GM21825 (cell line): ENCODE results near the gene CD226.
"Not testable (repeated sequence)": the region's sequence is repeated elsewhere in the genome, so short reads cannot be mapped to it uniquely, and the experiment has no call there.

Experiments used
- ATAC-seq: cut with Tn5 transposase; IDR thresholded peaks from one replicate; pipeline ENCODE4 v1.9.1; 2021; ENCODE audit warnings: mild to moderate bottlenecking, moderate library complexity; ENCODE audit not compliant: unreplicated experiment

CD226 gene

DNA sequence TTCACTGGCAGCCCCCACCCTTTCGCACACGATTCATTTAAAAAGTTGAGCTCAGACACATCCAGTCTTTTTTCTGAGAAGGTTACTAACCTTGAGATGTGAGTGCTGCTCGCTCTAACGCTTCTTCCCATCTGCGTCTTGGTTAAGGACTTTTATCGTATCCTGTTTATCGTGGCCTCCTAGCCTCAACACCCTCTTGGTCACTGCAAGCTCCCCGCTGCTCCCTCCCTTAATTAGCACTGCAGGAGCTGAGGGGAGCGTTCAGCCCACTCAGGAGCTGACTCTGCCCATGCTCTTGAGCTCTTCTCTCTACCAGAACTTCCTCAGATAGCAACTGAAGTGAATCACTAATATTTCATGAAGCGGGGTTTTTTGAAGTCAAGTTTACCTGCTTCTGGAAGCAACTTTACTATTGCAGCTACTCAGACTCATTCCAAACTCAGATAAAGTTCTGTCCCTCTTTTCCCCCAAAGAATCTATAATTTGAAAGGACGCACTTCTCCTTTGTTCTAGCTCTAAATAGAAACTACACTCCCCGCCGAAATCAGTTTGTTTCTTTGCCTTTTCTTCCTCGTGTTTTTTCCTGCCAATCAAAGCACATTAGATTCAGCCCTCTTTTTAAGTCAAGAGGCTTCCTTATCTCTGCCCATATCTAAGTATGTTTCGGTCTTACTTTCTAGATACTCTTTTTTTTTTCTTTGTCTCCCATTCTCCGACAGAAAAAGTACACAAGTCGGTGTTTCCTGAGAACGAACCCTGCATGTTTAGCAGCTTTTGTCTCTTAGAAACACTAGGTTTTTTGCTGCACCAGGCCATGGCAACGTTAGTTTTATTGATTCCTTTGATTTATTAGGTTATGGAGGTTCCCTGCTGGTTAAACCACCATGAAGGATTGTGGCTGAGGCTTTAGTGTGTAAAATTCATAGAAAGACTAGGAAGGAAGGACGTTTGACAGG lies 9.3 kb upstream of the CD226 start:
- no peak for ATAC-seq

- peak; percentile 27 for ATAC-seq
These were observed 8.4 kb upstream of the CD226 start for GRCh38 chr18:69956057-69956456.

DNA sequence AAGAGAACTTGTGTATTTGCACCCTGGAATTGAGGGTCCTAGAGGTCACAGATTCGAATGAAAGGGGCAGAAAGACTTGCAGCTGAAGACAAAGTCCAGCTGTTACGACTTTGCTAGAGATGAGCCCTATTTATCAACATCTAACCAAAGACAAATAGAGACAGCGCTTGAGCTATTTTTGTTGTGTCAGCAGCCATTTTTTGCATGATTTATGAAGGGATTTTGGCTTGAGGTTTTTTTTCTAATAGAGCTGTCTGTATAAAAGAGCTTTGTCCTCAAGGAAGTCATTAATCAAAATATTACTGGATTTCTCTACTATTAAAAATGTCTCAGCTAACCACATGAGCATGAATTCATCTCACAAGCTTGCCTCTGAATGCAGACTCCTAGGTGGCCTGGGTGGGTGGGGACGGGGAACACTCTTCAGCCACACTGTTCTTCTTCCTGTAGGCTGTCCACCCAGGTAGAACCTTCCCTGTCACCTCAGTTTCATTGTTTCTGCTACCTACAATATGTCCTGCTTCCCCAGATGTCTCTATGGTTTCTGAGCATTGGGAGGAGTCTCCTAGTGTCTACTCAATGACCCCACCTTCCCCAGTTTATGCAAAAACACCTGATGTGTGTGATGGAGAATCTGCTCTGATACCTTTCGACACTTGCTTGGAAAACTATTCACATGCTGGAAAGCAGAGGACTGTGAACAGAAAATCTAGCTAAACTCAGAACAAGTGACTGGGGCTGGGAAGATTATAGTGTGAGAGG lies 7.2 kb upstream of the CD226 start:
- peak; percentile 31 for ATAC-seq

DNA sequence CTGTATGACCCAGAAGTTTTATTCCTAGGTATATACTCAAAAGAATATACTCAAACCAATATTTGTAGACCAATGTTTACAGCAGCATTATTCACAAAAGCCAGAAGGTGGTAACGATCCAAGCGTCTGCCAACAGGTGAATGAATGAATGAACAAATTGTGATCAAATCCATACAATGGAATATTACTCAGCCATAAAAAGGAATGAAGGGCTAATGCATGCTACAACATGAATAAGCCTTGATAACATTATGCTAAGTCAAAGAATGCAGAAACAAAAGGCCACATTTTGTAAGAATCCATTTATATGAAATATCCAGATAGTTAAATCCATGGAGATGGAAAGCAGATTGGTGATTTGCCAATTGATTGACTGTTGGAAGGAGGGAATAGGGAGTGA lies 5.5 kb upstream of the CD226 start:
- no peak for ATAC-seq

GRCh38 chr18:69951182-69951581 lies 3.5 kb upstream of the CD226 start:
- ATAC-seq = no peak

DNA sequence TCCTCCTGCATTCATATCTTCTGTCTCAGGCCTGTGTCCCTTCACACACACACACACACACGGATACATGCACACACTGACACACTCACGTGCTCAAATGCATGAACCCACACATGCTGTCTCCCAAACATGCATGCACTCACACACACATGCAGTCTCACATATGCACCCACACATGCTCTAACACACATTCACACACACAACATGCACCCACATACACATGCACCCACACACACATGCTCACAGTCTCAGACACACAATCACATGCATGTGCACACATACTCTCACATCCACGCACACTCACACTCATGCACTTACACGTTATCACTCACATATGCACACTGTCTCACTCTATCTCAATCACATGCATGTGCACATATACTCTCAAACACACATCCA lies 1.9 kb upstream of the CD226 start:
- ATAC-seq = no peak

GRCh38 chr18:69948919-69949537 lies 1.4 kb upstream of the CD226 start:
- peak; percentile 86 for ATAC-seq

GRCh38 chr18:69948256-69948655 lies 583 bp upstream of the CD226 start:
- ATAC-seq = no peak

DNA sequence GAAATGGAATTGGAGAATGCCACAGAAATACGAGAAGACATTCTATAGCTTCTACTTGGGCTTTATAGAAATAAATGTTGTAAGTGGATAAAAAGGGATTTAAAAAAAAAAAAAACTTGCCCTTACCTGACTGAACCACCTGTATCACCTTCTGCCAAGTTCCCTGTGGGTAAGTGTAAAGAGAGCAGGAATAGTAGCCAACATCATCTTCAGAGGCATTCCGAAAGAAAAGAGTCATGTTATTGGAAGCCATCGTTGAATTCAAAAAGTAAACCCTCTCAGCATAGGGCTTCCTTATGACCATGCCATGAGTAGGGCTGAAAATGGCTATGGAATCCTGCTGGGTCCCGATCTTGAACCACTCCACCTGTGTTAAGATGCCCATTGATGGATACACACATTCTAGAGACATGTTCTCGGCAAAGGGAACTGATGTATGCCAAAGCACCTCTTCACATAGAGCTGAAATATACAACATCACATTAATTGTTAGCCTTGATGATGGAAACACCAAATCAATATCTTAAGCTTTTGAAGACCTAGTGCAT lies 991 bp downstream of the CD226 start:
- ATAC-seq = no peak

GRCh38 chr18:69945220-69946114 lies 2.2 kb downstream of the CD226 start:
- no peak for ATAC-seq

- no peak for ATAC-seq
These were observed 3.2 kb downstream of the CD226 start for GRCh38 chr18:69944436-69944835.

GRCh38 chr18:69943021-69943420 lies 4.7 kb downstream of the CD226 start:
- no peak for ATAC-seq

GRCh38 chr18:69941183-69941582 lies 6.5 kb downstream of the CD226 start:
- no peak for ATAC-seq

- not testable (repeated sequence) for ATAC-seq
These were observed 7.9 kb downstream of the CD226 start for GRCh38 chr18:69939812-69940211.

- ATAC-seq = peak; percentile 42
These were observed 11.5 kb downstream of the CD226 start for GRCh38 chr18:69936191-69936558.

- peak; percentile 95 for ATAC-seq
These were observed 12.1 kb downstream of the CD226 start for GRCh38 chr18:69935319-69936190.

DNA sequence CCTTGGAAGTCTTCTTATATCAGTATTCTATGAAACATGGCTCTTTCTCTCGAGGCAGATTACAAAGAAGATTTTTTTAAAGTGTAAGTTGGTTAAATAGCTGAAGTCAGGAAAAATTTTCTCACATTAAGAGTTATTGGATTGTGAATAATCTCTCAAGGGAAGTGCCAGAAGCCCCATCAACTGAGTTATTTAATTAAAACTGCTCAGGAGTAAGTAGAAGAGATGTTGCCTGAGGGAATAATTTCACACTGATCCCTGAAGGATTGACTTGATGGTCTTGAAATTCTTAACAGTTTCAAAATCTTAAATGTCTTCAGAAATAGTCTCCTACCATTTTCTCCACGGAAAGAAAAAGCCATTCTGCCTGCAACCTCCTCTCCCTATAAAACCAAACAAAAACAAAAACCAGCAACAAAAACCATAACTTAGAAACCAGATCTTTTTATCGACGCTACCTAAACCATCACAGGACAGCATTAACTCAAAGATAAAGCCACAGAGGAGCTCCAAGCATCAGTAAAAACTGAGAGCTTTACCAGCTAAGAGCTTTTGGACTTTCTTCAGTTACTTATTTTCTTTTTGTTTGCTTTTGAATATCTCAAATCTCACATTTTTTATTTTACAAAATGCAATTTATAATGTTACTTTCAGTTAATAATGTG lies 12.9 kb downstream of the CD226 start:
- ATAC-seq = no peak

DNA sequence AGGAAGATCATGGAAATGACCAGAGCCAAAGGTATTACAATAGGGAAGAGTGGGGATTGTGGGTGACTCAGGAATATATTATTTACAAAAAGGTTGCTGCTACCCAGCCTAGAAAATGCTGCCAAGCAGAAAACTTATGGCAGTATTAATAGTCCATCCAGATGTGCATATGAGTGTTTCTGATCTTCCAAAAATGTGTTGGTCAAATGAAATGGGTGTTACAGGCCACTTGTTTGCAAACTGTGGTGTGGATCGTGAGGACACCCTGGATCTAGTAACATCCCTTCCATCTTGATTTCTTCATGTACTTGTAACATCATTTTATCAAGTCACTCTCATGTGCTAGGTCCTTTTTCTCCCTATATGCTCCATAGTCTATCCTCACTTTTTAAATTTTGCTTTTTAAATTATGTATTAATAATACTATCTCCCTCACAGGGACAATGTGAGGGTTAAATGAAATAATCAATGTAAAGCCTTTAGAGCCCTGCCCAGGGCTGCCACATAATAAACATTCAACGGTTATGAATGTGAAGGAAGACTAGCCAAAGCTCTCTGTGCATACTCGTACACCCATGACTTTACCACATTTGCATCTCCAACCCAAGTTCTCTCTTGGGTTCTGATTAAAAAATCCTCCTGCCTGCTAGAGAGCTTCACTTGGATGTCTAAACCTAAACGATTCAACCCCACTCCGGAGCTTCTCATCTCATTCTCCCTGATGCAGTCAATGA lies 18.5 kb downstream of the CD226 start:
- ATAC-seq = no peak
